Adrenal gland (tissue), 12 donors: ENCODE measurements around the gene EPM2A. TPM values are rescaled to one million over a fixed set of nuclear protein-coding genes. Genes with fewer than 3 reads are reported as not detected.

Experiments
- DNase-seq, 7 donors: peaks; one replicate each; pipeline ENCODE4 v3.0.0-alpha.2; 2019 to 2020
- H3K27ac ChIP-seq, 5 donors: fragments of 200-600 bp; sonication (generic) in 4 of 5; 1 replicate in 3 of 5; 2 replicates in 2 of 5; pipeline versions ENCODE4 v1.5.1 to v1.8.0; 2016 to 2020; ENCODE audit warnings: mild to moderate bottlenecking in 1 of 5
- H3K27me3 ChIP-seq: fragments of 200-600 bp; 2 replicates; pipeline ENCODE4 v1.8.0; 2021
- H3K36me3 ChIP-seq, 2 donors: fragments of 200-600 bp; replicated peaks in 1 of 2; 1 replicate in 1 of 2; 2 replicates in 1 of 2; pipeline versions ENCODE4 v1.5.1 to v1.8.0; 2018 to 2022
- H3K4me1 ChIP-seq, 2 donors: fragments of 200-600 bp; replicated peaks in 1 of 2; 1 replicate in 1 of 2; 2 replicates in 1 of 2; pipeline versions ENCODE4 v1.5.1 to v1.8.0; 2018 to 2021
- H3K4me3 ChIP-seq, 4 donors: fragments of 200-600 bp; sonication (generic) in 3 of 4; one replicate each; pipeline ENCODE4 v1.5.1; 2016 to 2018
- H3K9me3 ChIP-seq, 3 donors: fragments of 200-600 bp; sonication (generic) in 1 of 3; replicated peaks in 1 of 3; 1 replicate in 2 of 3; 2 replicates in 1 of 3; pipeline versions ENCODE4 v1.5.1 to v1.8.0; 2016 to 2021
- CTCF ChIP-seq, 6 experiments: fragments of 450-650 bp in 4 of 6; fragments of 200-600 bp in 2 of 6; sonication (generic) in 1 of 6; IDR thresholded peaks; 1 replicate in 5 of 6; 2 replicates in 1 of 6; pipeline versions ENCODE4 v1.5.1 to v1.8.0; 2016 to 2021; ENCODE audit warnings: antibody characterized with exemption in 6 of 6, mild to moderate bottlenecking in 2 of 6, moderate library complexity in 1 of 6
- POLR2A ChIP-seq, 2 donors: fragments of 450-650 bp; IDR thresholded peaks; one replicate each; pipeline ENCODE4 v1.6.1; 2017; ENCODE audit warnings: antibody characterized with exemption in 2 of 2, mild to moderate bottlenecking in 2 of 2, moderate library complexity in 1 of 2
- WGBS, 4 donors: extraction: QIAGEN DNeasy Blood & Tissue Kit in 2 of 4; methylation state at CpG; one replicate each; pipeline versions ENCODE4 v1.1.5 to v1.1.7; 2013 to 2017; 5-methylcytosine and 5-hydroxymethylcytosine counted together
- intact Hi-C, 2 donors: fragments of 100-400 bp; cut with DNase I; formaldehyde crosslinking; loops; one replicate each; pipeline versions ENCODE4 v1.14.1 to v1.15.0; 2022 to 2023
- polyA plus RNA-seq, 3 donors: library from polyadenylated mRNA; stranded (reverse); fragments of 200-250 nt in 2 of 3; fragments of 350-450 nt in 1 of 3; fragmentation: Illumina TruSeq in 1 of 3; extraction: RNeasy Lipid Tissue Mini Kit (QIAGEN cat#74804) in 1 of 3; gene quantifications; one replicate each; pipeline ENCODE4 v1.2.3, GENCODE V29; 2013 to 2014
- total RNA-seq, 9 donors: library from RNA; depleted of rRNA in 4 of 9; stranded (reverse); fragments of >200 nt in 4 of 9; fragments of 120-200 nt in 1 of 9; fragmentation: NEBNext Ultra II Directional in 1 of 9; extraction: Animal tissue kit (Norgen Biotek cat#: 25700) in 1 of 9; gene quantifications; one replicate each; pipeline versions ENCODE4 v1.1.0 to v1.2.4, GENCODE V29; 2013 to 2023
- donor health status: healthy with polysubstance abuse.
- donor health status: Bipolar disorder and iron deficiency.
- donor health status: DM: yes; HTN: yes; CAD: no.
- donor health status: DM: no; HTN: no; CAD: no.
- donor health status: DM: no; HTN: no; CAD: no.
- donor health status: DM: yes; HTN: yes; CAD: no.

EPM2A gene
- total and polyA plus RNA-seq, 12 donors = 3.8 to 32.8 (median 13.3) TPM

GRCh38 chr6:145727817-145728388 is 7.4 kb downstream of the EPM2A start:
- DNase-seq = no peak
- no peaks in the 10 kb centered on the region for H3K4me1 ChIP-seq
- H3K27me3 ChIP-seq = no peaks in the 10 kb centered on the region
- 79 to 90% (median 82%) methylated on average over 5 of the region's 5 CpGs for WGBS, 4 donors
- intact Hi-C loops = no loop called here
- no peaks in the 10 kb centered on the region for H3K36me3 ChIP-seq
- no peak overlapping the region for H3K27ac ChIP-seq
- H3K4me3 ChIP-seq = no peak overlapping the region
- H3K9me3 ChIP-seq = no peaks in the 10 kb centered on the region
- no peak for TF ChIP-seq POLR2A (IDR thresholded peaks at IDR 0.05)
- TF ChIP-seq CTCF (IDR thresholded peaks at IDR 0.05) = no peak

- Histone ChIP-seq H3K4me3 (no peak overlapping the region), H3K4me1 (no peaks in the 10 kb centered on the region), H3K27ac (no peak overlapping the region), H3K27me3 (no peaks in the 10 kb centered on the region), H3K9me3 (no peaks in the 10 kb centered on the region), H3K36me3 (no peaks in the 10 kb centered on the region)
- WGBS, 4 donors = 87 to 92% (median 90%) methylated on average over 2 of the region's 2 CpGs
- TF ChIP-seq POLR2A (IDR thresholded peaks at IDR 0.05) (no peak), CTCF (IDR thresholded peaks at IDR 0.05) (no peak)
- DNase-seq = no peak
- intact Hi-C loops = no loop called here
Observed at GRCh38 chr6:145725570-145725969, 9.8 kb downstream of the EPM2A start.

GRCh38 chr6:145723646-145724045 is 11.7 kb downstream of the EPM2A start:
- H3K27me3 ChIP-seq = no peaks in the 10 kb centered on the region
- DNase-seq = no peak
- no peak for TF ChIP-seq CTCF (IDR thresholded peaks at IDR 0.05)
- no peak for TF ChIP-seq POLR2A (IDR thresholded peaks at IDR 0.05)
- no peak overlapping the region for H3K27ac ChIP-seq
- H3K4me3 ChIP-seq = no peak overlapping the region
- H3K4me1 ChIP-seq = no peaks in the 10 kb centered on the region
- intact Hi-C loops = no loop called here
- H3K36me3 ChIP-seq = no peaks in the 10 kb centered on the region
- 83 to 93% (median 92%) methylated on average over 1 of the region's 1 CpG for WGBS, 4 donors
- H3K9me3 ChIP-seq = no peaks in the 10 kb centered on the region

GRCh38 chr6:145722190-145722589 is 13.1 kb downstream of the EPM2A start:
- H3K9me3 ChIP-seq = no peaks in the 10 kb centered on the region
- 92 to 96% (median 93%) methylated on average over 2 of the region's 2 CpGs for WGBS, 4 donors
- no peak overlapping the region for H3K27ac ChIP-seq
- DNase-seq = no peak
- H3K4me3 ChIP-seq = no peak overlapping the region
- H3K36me3 ChIP-seq = no peaks in the 10 kb centered on the region
- intact Hi-C loops = no loop called here
- no peaks in the 10 kb centered on the region for H3K27me3 ChIP-seq
- TF ChIP-seq POLR2A (IDR thresholded peaks at IDR 0.05) (no peak), CTCF (IDR thresholded peaks at IDR 0.05) (no peak)
- H3K4me1 ChIP-seq = no peaks in the 10 kb centered on the region
